ENCODE measurements around the gene CYP39A1. TPM values are rescaled to one million over a fixed set of nuclear protein-coding genes. Genes with fewer than 3 reads are reported as not detected.

The CYP39A1 gene
- total RNA-seq, 1 experiment from 2014 or later: 0.03 TPM

- no peak for DNase-seq (ENCODE audit: low read depth)
Observed at GRCh38 chr6:46517202-46517601, 135.4 kb downstream of the CYP39A1 start.

GRCh38 chr6:46513533-46513932 lies 139.1 kb downstream of the CYP39A1 start:
- DNase-seq (ENCODE audit: low read depth): no peak

- no peak for DNase-seq (ENCODE audit: low read depth)
Observed at GRCh38 chr6:46511320-46511719, 141.3 kb downstream of the CYP39A1 start.

GRCh38 chr6:46510651-46511050 lies 142.0 kb downstream of the CYP39A1 start:
- DNase-seq (ENCODE audit: low read depth): no peak

- DNase-seq (ENCODE audit: low read depth): no peak
Observed at GRCh38 chr6:46509981-46510510, 142.6 kb downstream of the CYP39A1 start.

- DNase-seq (ENCODE audit: low read depth): no peak
Observed at GRCh38 chr6:46509063-46509462, 143.6 kb downstream of the CYP39A1 start.

- no peak for DNase-seq (ENCODE audit: low read depth)
Observed at GRCh38 chr6:46507426-46507825, 145.2 kb downstream of the CYP39A1 start.

- DNase-seq (ENCODE audit: low read depth): no peak
Observed at GRCh38 chr6:46505693-46506512, 146.7 kb downstream of the CYP39A1 start.

- DNase-seq (ENCODE audit: low read depth): no peak
Observed at GRCh38 chr6:46504242-46504641, 148.4 kb downstream of the CYP39A1 start.

- DNase-seq (ENCODE audit: low read depth): no peak
Observed at GRCh38 chr6:46502486-46503119, 150.0 kb downstream of the CYP39A1 start.

GRCh38 chr6:46501136-46502089 lies 151.2 kb downstream of the CYP39A1 start:
- peak; percentile 2 for DNase-seq (ENCODE audit: low read depth)

GRCh38 chr6:46500382-46500781 lies 152.2 kb downstream of the CYP39A1 start:
- no peak for DNase-seq (ENCODE audit: low read depth)

Other genes with a start within 250 kb of the CYP39A1 start
- gene RCAN2, start 161.4 kb downstream of the CYP39A1 start, total RNA-seq (2014; rRNA removed; shearing (Covaris generic)): 0.03 and 0.13 TPM in 2 replicates
- 0.90 and 2.7 TPM in 2 replicates for gene SLC25A27, start 157 bp upstream of the CYP39A1 start, total RNA-seq (2014; rRNA removed; shearing (Covaris generic))
- not detected in 2 replicates for gene TDRD6, start 35.1 kb upstream of the CYP39A1 start, total RNA-seq (2014; rRNA removed; shearing (Covaris generic))
- gene PLA2G7, start 82.6 kb upstream of the CYP39A1 start, total RNA-seq (2014; rRNA removed; shearing (Covaris generic)): not detected in 2 replicates
- not detected in 2 replicates for gene ANKRD66, start 94.1 kb upstream of the CYP39A1 start, total RNA-seq (2014; rRNA removed; shearing (Covaris generic))
- gene MEP1A, start 140.6 kb upstream of the CYP39A1 start, total RNA-seq (2014; rRNA removed; shearing (Covaris generic)): not detected in 2 replicates